Gastrocnemius medialis (tissue), 4 donors: ENCODE data around the gene GPC6.

Experiments
- CTCF ChIP-seq, 5 experiments: fragments of 450-650 bp in 3 of 5; fragments of 200-600 bp in 2 of 5; sonication (generic) in 2 of 5; IDR thresholded peaks in 4 of 5; conservative IDR thresholded peaks in 1 of 5; 1 replicate in 4 of 5; 2 replicates in 1 of 5; pipeline ENCODE4 v1.5.1; 2016 to 2019; ENCODE audit warnings: antibody characterized with exemption in 5 of 5, mild to moderate bottlenecking in 3 of 5, moderate library complexity in 3 of 5
- POLR2A ChIP-seq, 2 donors: fragments of 450-650 bp; IDR thresholded peaks; one replicate each; pipeline ENCODE4 v1.6.1; 2017; ENCODE audit warnings: antibody characterized with exemption in 2 of 2, mild to moderate bottlenecking in 2 of 2, moderate library complexity in 2 of 2

GRCh38 chr13:93307651-93308050, 81.0 kb downstream of the GPC6 start:
- TF ChIP-seq CTCF (IDR thresholded peaks at IDR 0.05 in 4 of 5, conservative IDR thresholded peaks at IDR 0.05 in 1 of 5), result no peak
- TF ChIP-seq POLR2A (IDR thresholded peaks at IDR 0.05), result no peak
